GM12892 (cell line): ENCODE results near the gene RACGAP1.

Source experiments
- POLR2AphosphoS5 ChIP-seq: IDR thresholded peaks from 2 replicates; pipeline ENCODE4 v1.6.1; 2011; ENCODE audit warnings: low read depth, low read length, control low read depth
- TAF1 ChIP-seq: IDR thresholded peaks from 2 replicates; pipeline ENCODE4 v1.6.1; 2011; ENCODE audit warnings: low read depth, mild to moderate bottlenecking, control low read depth, low read length, borderline replicate concordance

- TF ChIP-seq TAF1 (no peak), POLR2AphosphoS5 (no peak)
Measured at GRCh38 chr12:49954863-49955830, 70.1 kb downstream of the RACGAP1 start.
